ENCODE measurements around the gene CTTN. TPM values are rescaled to one million over a fixed set of nuclear protein-coding genes. Genes with fewer than 3 reads are reported as not detected.
A peak's percentile ranks its signal among the peaks of the same experiment; 100 is the strongest.

Gene CTTN
- total RNA-seq, 1 experiment from 2014 or later: 503 TPM

- TF ChIP-seq POLR2AphosphoS5 (IDR thresholded peaks at IDR 0.05; ENCODE audit: low read depth, low read length) (no peak; the same call in 1 of the 2 replicates), SIN3A (IDR thresholded peaks at IDR 0.05; ENCODE audit: borderline replicate concordance, insufficient read depth, low read depth, low read length) (no peak), CTCF (IDR thresholded peaks at IDR 0.05) (no peak), REST (IDR thresholded peaks at IDR 0.05; ENCODE audit: insufficient read depth in 1 of 2, low read depth in 2 of 2, low read length in 1 of 2) (no peak), TCF7L2 (IDR thresholded peaks at IDR 0.05; ENCODE audit: low read depth, low read length) (no peak)
- peaks cover 16% of the 10 kb centered on the region; the same call in 1 of the 2 replicates for H3K36me3 ChIP-seq (ENCODE audit: control insufficient read depth, insufficient read depth, low read length)
- no peak for ATAC-seq
- intact Hi-C loops (cut with micrococcal nuclease; ENCODE audit: unreplicated experiment) (no loop called here), in situ Hi-C loops (cut with HindIII; ENCODE audit: low pct_unique_long_range_greater_than_20kb, low sequenced_read_pairs) (no loop called here)
- no peaks in the 10 kb centered on the region for H3K4me1 ChIP-seq (ENCODE audit: control insufficient read depth, insufficient read depth, low read length)
- H3K27ac ChIP-seq (ENCODE audit: low read length): no peak overlapping the region
- H3K27me3 ChIP-seq (ENCODE audit: control insufficient read depth, insufficient read depth, low read length): no peaks in the 10 kb centered on the region
- TSS peak; percentile 50 for BruUV-seq (replicated peaks)
- H3K4me3 ChIP-seq (ENCODE audit: low read depth in 2 of 2, low read length in 2 of 2): no peak overlapping the region
- ChIA-PET CTCF (no interaction called here), POLR2A (no interaction called here)
- DNase-seq (ENCODE audit: low read depth, low spot score): no peak
- H3K9me3 ChIP-seq (ENCODE audit: control insufficient read depth, insufficient read depth, low read depth, low read length): no peaks in the 10 kb centered on the region
Observed at GRCh38 chr11:70427436-70427835, 29.1 kb downstream of the CTTN start.

- DNase-seq (ENCODE audit: low read depth, low spot score): no peak
- intact Hi-C loops (cut with micrococcal nuclease; ENCODE audit: unreplicated experiment) (no loop called here), in situ Hi-C loops (cut with HindIII; ENCODE audit: low pct_unique_long_range_greater_than_20kb, low sequenced_read_pairs) (no loop called here)
- Histone ChIP-seq H3K36me3 (ENCODE audit: control insufficient read depth, insufficient read depth, low read length) (peaks cover 18% of the 10 kb centered on the region; the same call in 1 of the 2 replicates), H3K27me3 (ENCODE audit: control insufficient read depth, insufficient read depth, low read length) (no peaks in the 10 kb centered on the region), H3K4me3 (ENCODE audit: low read depth in 2 of 2, low read length in 2 of 2) (no peak overlapping the region), H3K27ac (ENCODE audit: low read length) (no peak overlapping the region), H3K9me3 (ENCODE audit: control insufficient read depth, insufficient read depth, low read depth, low read length) (no peaks in the 10 kb centered on the region), H3K4me1 (ENCODE audit: control insufficient read depth, insufficient read depth, low read length) (no peaks in the 10 kb centered on the region)
- TF ChIP-seq CTCF (IDR thresholded peaks at IDR 0.05) (no peak), POLR2AphosphoS5 (IDR thresholded peaks at IDR 0.05; ENCODE audit: low read depth, low read length) (no peak)
- no TSS peak for BruUV-seq (replicated peaks)
- no peak for ATAC-seq
- POLR2A ChIA-PET: no interaction called here
- CTCF ChIA-PET: no interaction called here
Observed at GRCh38 chr11:70428701-70429427, 30.5 kb downstream of the CTTN start.

All from Panc1 (cell line).